Calu3 (cell line): Measurements from ENCODE around the gene AQP11. TPM values are rescaled to one million over a fixed set of nuclear protein-coding genes. Genes with fewer than 3 reads are reported as not detected.

ENCODE experiments used
- BruUV-seq: library from RNA; stranded (reverse); fragments of 400-500 nt; replicated peaks from 2 replicates; lab custom pipeline; 2021; lab: Mats Ljungman, UMichigan
- CTCF ChIA-PET: fragments of 300-600 bp; sonication (Branson Sonifier 250); formaldehyde crosslinking; loops from one replicate; lab custom pipeline; 2022; ENCODE audit warnings: antibody characterized with exemption; lab: Charles Lee
- DNase-seq: peaks from one replicate; pipeline ENCODE4 v3.0.0; 2022
- H3K27ac Mint-ChIP-seq: one replicate; pipeline ENCODE4 v1.8.0; 2022; ENCODE audit warnings: mixed read lengths; ENCODE audit not compliant: unreplicated experiment
- H3K27me3 Mint-ChIP-seq: one replicate; pipeline ENCODE4 v1.8.0; 2022; ENCODE audit warnings: mixed read lengths; ENCODE audit not compliant: unreplicated experiment
- H3K36me3 Mint-ChIP-seq: one replicate; pipeline ENCODE4 v1.8.0; 2022; ENCODE audit warnings: mild to moderate bottlenecking, moderate library complexity, mixed read lengths; ENCODE audit not compliant: insufficient read depth, unreplicated experiment
- H3K4me1 Mint-ChIP-seq: one replicate; pipeline ENCODE4 v1.8.0; 2022; ENCODE audit warnings: mild to moderate bottlenecking, low read depth, mixed read lengths; ENCODE audit not compliant: unreplicated experiment
- H3K4me3 Mint-ChIP-seq: one replicate; pipeline ENCODE4 v1.8.0; 2022; ENCODE audit warnings: mild to moderate bottlenecking, low read depth, moderate library complexity, mixed read lengths; ENCODE audit not compliant: unreplicated experiment
- H3K9me3 Mint-ChIP-seq: one replicate; pipeline ENCODE4 v1.8.0; 2022; ENCODE audit warnings: low read depth, mixed read lengths; ENCODE audit not compliant: unreplicated experiment
- CTCF ChIP-seq: fragments of 200-600 bp; IDR thresholded peaks from one replicate; pipeline ENCODE4 v1.8.0; 2022; ENCODE audit warnings: antibody characterized with exemption; ENCODE audit not compliant: unreplicated experiment
- intact Hi-C: fragments of 100-400 bp; cut with micrococcal nuclease; formaldehyde crosslinking; loops from one replicate; pipeline ENCODE4 v1.10.0; 2022; ENCODE audit not compliant: unreplicated experiment
- total RNA-seq: library from RNA; stranded (reverse); gene quantifications from 2 replicates; pipeline ENCODE4 v1.2.3, GENCODE V29; 2022

The AQP11 gene
- total RNA-seq, 1 experiment from 2014 or later, result 1.4 TPM

GRCh38 chr11:77580712-77581337 is 8.9 kb upstream of the AQP11 start:
- Mint-ChIP-seq H3K9me3 (no peaks in the 10 kb centered on the region), H3K27me3 (no peaks in the 10 kb centered on the region), H3K4me1 (no peaks in the 10 kb centered on the region), H3K4me3 (no peak overlapping the region), H3K36me3 (peaks cover 9% of the 10 kb centered on the region), H3K27ac (no peak overlapping the region)
- intact Hi-C loops, result no loop called here
- no peak for DNase-seq
- BruUV-seq, result no TSS peak
- CTCF ChIA-PET, result no interaction called here
- TF ChIP-seq CTCF, result no peak

- Mint-ChIP-seq H3K4me1 (peaks cover 6% of the 10 kb centered on the region), H3K9me3 (no peaks in the 10 kb centered on the region), H3K27me3 (no peaks in the 10 kb centered on the region), H3K36me3 (peaks cover 37% of the 10 kb centered on the region), H3K4me3 (peak overlapping the region; percentile 94), H3K27ac (peak overlapping the region; percentile 79)
- no peak for DNase-seq
- intact Hi-C loops, result no loop called here
- no peak for TF ChIP-seq CTCF
- no TSS peak for BruUV-seq
- CTCF ChIA-PET, result interaction anchor here (0.6 kb wide), 2 partner anchors 11 to 143 kb away, joined by 4 to 7 read pairs; no protein-coding TSS in a partner anchor
These were observed 602 bp upstream of the AQP11 start for GRCh38 chr11:77589181-77589520.

- Mint-ChIP-seq H3K27ac (peak overlapping the region; percentile 22), H3K4me1 (peaks cover 6% of the 10 kb centered on the region), H3K27me3 (no peaks in the 10 kb centered on the region), H3K36me3 (peaks cover 33% of the 10 kb centered on the region), H3K4me3 (peak overlapping the region; percentile 94), H3K9me3 (no peaks in the 10 kb centered on the region)
- CTCF ChIA-PET, result interaction anchor here (0.5 to 1.2 kb wide), 4 partner anchors 11 to 610 kb away, joined by 3 to 4 read pairs (median 3); no protein-coding TSS in a partner anchor
- TF ChIP-seq CTCF, result no peak
- no TSS peak for BruUV-seq
- DNase-seq, result peak; percentile 46
- intact Hi-C loops, result no loop called here
These were observed 535 bp downstream of the AQP11 start for GRCh38 chr11:77590194-77590782.

- no peak overlapping the region for H3K4me3 Mint-ChIP-seq
- peaks cover 6% of the 10 kb centered on the region for H3K4me1 Mint-ChIP-seq
- peaks cover 27% of the 10 kb centered on the region for H3K36me3 Mint-ChIP-seq
- H3K9me3 Mint-ChIP-seq, result no peaks in the 10 kb centered on the region
- no peak overlapping the region for H3K27ac Mint-ChIP-seq
- BruUV-seq, result no TSS peak
- CTCF ChIA-PET, result no interaction called here
- intact Hi-C loops, result no loop called here
- H3K27me3 Mint-ChIP-seq, result no peaks in the 10 kb centered on the region
- no peak for DNase-seq
- no peak for TF ChIP-seq CTCF
These were observed 3.0 kb downstream of the AQP11 start for GRCh38 chr11:77592727-77593126.
